SK-N-SH (cell line): ENCODE measurements around the gene GNAZ.

Experiments used
- CTCF ChIP-seq: fragments of 200-600 bp; sonication (generic); IDR thresholded peaks from 2 replicates; pipeline ENCODE4 v1.6.1; 2017; ENCODE audit warnings: antibody characterized with exemption, mild to moderate bottlenecking, moderate library complexity
- ELF1 ChIP-seq: IDR thresholded peaks from 2 replicates; pipeline ENCODE4 v1.4.0; 2012
- EP300 ChIP-seq, 2 experiments: IDR thresholded peaks; 2 replicates each; pipeline versions ENCODE4 v1.4.0 to v1.6.1; 2012; ENCODE audit warnings: borderline replicate concordance in 1 of 2, low read depth in 1 of 2, low read length in 1 of 2
- MAX ChIP-seq: IDR thresholded peaks from 2 replicates; pipeline ENCODE4 v1.4.0; 2012; ENCODE audit warnings: low read depth
- MXI1 ChIP-seq: IDR thresholded peaks from 2 replicates; pipeline ENCODE4 v1.6.1; 2012; ENCODE audit warnings: mild to moderate bottlenecking, low read depth, low read length, improper control_type of control experiment
- RAD21 ChIP-seq: IDR thresholded peaks from 2 replicates; pipeline ENCODE4 v1.6.1; 2012; ENCODE audit warnings: mild to moderate bottlenecking, low read length
- RFX5 ChIP-seq: IDR thresholded peaks from 2 replicates; pipeline ENCODE4 v1.6.1; 2012; ENCODE audit warnings: mild to moderate bottlenecking, improper control_type of control experiment, low read length
- SIN3A ChIP-seq: IDR thresholded peaks from 2 replicates; pipeline ENCODE4 v1.6.1; 2012; ENCODE audit warnings: low read depth, mild to moderate bottlenecking, low read length, moderate library complexity, borderline replicate concordance
- TCF12 ChIP-seq: IDR thresholded peaks from 2 replicates; pipeline ENCODE4 v1.4.0; 2012
- ZBTB33 ChIP-seq: IDR thresholded peaks from 2 replicates; pipeline ENCODE4 v1.4.0; 2012; ENCODE audit warnings: low read depth, borderline replicate concordance
- TF ChIP-seq, protein P1 (sequence below): fragments of 150-350 bp; IDR thresholded peaks from 2 replicates; pipeline ENCODE4 v1.6.1; 2017; ENCODE audit warnings: antibody characterized with exemption, low read length, low read depth, borderline replicate concordance

- TF ChIP-seq SIN3A = no peak
- TF ChIP-seq CTCF = no peak
- no peak for TF ChIP-seq EP300 (IDR thresholded peaks at IDR 0.05; ENCODE audit: borderline replicate concordance in 1 of 2, low read depth in 1 of 2, low read length in 1 of 2)
- TF ChIP-seq RFX5 = no peak
- TF ChIP-seq RAD21 = no peak
- TF ChIP-seq MXI1 = no peak
- TF ChIP-seq MAX = no peak
- TF ChIP-seq ELF1 = no peak
- TF ChIP-seq TCF12 = no peak
- no peak for TF ChIP-seq ZBTB33
- TF ChIP-seq, protein P1, sequence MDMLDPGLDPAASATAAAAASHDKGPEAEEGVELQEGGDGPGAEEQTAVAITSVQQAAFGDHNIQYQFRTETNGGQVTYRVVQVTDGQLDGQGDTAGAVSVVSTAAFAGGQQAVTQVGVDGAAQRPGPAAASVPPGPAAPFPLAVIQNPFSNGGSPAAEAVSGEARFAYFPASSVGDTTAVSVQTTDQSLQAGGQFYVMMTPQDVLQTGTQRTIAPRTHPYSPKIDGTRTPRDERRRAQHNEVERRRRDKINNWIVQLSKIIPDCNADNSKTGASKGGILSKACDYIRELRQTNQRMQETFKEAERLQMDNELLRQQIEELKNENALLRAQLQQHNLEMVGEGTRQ = no peak
Observed at GRCh38 chr22:23100124-23100801, 29.9 kb downstream of the GNAZ start.
